HG03060 (cell line): Measurements from ENCODE around the gene GRAMD2B.
"Not testable (repeated sequence)": the region's sequence is repeated elsewhere in the genome, so short reads cannot be mapped to it uniquely, and the experiment has no call there.

Experiments used
- ATAC-seq: cut with Tn5 transposase; IDR thresholded peaks from one replicate; pipeline ENCODE4 v1.9.1; 2021; ENCODE audit warnings: low read depth, moderate number of reproducible peaks; ENCODE audit not compliant: unreplicated experiment

Gene GRAMD2B, protein sequence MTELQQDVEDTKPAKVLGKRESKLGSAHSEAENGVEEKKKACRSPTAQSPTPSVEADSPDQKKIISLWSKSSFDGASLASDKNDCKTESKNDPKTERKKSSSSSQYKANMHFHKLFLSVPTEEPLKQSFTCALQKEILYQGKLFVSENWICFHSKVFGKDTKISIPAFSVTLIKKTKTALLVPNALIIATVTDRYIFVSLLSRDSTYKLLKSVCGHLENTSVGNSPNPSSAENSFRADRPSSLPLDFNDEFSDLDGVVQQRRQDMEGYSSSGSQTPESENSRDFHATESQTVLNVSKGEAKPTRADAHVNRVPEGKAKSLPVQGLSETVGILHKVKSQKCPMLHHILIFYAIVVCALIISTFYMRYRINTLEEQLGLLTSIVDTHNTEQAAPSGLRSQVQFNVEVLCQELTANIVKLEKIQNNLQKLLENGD

DNA sequence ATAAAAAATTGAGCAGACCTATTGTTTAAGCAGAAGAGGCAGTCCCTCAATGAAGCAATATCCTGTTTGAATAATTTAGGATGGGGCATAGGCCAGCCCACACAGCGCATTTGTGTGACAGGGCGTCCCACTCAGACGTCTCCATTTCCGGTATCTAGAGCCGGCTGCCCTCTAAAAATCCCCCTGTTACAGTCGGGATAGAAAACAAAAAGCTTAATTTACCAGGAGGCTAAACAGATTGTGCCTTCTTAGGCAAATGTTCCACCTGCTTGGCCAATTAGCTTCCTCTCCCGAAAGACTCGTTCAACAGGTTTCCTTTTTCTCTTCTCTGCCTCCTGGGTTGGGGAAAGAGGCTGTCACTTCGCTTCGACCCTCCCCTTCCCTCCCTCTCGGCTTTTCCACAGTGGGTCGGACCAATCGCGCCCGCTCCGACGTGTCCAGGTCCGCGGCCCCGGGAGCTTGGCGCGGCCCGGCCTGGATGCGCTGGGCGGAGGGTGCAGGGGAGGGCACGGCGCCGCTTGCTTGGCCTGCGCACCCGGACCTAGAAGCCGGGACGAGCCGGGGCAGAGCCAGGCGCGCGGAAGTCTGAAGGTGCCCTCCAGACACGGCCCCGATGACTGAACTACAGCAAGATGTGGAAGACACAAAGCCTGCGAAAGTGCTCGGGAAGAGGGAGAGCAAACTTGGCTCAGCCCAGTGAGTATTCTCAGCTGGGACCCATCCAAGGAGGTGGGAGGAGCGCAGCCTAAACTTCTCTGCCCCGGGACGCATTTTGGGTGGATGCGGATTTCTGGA lies at the start of gene GRAMD2B:
Gene GRAMD2B (plus strand): TSS at position 416 of the 795 bp plus-strand sequence. CDS start 198 bp downstream, at position 614.
- peak; percentile 64 for ATAC-seq

DNA sequence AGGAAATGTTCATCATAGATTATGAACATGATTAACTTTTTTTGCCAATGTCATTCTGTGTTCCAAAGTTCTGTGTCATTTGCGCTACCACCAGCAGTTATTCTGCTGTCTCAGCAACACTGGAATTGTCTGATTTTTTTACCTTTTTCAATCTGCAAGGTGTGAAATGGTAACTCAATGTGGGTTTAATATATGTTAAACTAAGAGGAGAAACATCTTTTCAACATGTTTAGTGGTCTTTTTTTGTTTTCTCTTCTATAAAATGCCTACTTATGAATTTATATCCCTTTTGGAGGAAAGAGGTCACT lies 49.1 kb upstream of the GRAMD2B start:
- no peak for ATAC-seq

DNA sequence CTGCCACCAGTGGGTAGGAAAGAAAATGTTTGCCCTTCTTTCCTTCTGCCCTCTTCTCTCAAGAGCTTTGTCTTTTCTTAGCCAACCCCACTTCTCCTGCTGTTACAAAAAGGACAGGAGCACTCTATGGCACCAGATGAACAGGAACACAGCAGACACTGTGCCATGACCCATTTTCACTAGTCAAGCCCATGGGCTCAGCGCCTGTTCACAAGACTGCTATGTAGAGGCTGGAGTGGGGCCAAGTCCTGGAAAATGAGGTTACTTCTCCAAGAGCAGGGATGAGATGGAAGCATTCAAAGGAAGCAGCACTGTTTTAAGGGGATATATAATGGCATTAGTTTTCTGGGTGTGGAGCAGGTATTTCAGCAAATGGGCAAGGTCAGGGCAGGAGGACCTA lies 46.8 kb upstream of the GRAMD2B start:
- ATAC-seq, result no peak

DNA sequence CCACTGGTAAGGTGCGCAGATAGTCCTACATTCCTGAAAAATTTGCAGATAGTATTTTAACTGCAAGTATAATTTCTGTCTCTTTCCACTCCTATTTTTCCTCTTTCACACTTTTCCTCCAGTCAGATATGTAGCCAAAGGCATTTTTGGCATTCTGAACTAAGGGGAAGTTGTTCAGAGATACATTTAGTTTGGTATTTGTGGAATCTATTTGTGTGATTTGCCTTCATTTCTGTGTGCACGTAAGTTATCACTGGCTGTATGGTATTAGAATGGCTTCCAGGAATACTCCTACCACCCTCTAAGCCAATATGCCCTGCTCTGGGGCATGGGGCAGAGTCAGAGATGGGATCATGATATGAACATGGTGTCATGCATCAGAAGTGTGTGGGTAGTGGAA lies 45.8 kb upstream of the GRAMD2B start:
- ATAC-seq, result no peak

DNA sequence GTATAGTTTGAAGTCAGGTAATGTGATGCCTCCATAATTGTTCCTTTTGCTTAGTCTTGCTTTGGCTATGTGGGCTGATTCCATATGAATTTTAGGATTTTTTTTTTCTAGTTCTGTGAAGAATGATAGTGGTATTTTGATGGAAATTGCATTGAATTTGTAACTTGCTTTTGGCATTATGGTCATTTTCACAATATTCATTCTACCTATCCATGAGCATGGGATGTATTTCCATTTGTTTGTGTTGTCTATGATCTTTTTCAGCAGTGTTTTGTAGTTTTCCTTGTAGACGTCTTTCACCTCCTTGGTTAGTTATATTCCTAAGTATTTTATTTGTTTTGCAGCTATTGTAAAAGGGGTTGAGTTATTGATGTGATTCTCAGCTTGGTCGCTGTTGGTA lies 42.9 kb upstream of the GRAMD2B start:
- not testable (repeated sequence) for ATAC-seq

DNA sequence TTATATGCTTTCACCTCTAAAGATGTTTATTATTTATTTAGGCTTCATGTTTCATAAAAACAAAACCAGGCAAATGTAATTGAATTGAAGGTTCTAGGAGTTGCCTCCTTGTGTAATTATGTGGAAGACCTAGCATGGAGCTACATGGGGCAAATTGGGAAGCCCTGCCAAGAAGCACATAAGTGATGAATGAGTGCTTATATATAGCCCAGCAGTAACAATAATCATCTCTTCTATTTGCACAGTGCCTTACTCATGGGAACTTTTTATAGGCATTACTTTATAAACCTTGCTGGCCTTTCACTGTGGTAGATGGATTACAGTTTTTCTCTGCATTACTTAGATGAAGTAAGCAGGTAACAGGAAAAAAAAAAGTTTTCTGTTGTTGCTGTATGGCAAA lies 40.0 kb upstream of the GRAMD2B start:
- no peak for ATAC-seq

DNA sequence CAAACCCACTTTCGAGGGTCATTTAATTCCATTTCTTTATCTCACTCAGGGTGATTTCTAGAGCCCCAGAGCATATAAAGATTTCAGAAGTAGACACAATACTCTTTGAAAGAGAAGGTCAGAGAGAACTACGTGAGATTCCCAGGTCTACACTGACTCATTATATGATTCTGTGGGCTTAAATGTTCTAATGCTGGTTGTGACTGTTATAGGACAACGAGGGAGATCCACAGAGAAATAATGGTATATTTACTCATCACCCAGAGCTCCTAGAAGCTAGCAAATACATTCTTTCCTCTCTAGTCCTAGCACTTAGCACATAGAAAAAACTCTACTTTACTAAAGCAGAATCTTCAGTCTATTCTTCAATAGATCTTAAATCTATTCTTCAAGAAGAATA lies 39.4 kb upstream of the GRAMD2B start:
- no peak for ATAC-seq

DNA sequence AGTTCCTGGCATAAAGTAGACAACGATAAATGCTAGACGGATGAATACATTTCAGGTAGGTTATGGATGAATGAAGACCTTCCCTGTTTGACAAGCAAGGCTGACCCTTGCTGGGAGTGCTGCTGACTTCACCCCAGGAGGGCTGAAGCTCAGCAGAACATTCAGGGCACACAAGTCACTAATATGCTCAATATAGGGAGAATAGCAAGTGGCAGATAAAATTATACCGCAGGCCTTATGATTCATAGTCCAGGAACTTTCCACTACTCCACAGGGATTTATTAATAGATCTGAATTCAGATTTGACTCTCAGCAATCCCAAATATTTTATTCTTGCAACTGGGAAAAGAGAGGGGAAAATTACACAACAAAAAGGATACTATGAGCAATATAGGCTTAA lies 38.2 kb upstream of the GRAMD2B start:
- ATAC-seq, result no peak

DNA sequence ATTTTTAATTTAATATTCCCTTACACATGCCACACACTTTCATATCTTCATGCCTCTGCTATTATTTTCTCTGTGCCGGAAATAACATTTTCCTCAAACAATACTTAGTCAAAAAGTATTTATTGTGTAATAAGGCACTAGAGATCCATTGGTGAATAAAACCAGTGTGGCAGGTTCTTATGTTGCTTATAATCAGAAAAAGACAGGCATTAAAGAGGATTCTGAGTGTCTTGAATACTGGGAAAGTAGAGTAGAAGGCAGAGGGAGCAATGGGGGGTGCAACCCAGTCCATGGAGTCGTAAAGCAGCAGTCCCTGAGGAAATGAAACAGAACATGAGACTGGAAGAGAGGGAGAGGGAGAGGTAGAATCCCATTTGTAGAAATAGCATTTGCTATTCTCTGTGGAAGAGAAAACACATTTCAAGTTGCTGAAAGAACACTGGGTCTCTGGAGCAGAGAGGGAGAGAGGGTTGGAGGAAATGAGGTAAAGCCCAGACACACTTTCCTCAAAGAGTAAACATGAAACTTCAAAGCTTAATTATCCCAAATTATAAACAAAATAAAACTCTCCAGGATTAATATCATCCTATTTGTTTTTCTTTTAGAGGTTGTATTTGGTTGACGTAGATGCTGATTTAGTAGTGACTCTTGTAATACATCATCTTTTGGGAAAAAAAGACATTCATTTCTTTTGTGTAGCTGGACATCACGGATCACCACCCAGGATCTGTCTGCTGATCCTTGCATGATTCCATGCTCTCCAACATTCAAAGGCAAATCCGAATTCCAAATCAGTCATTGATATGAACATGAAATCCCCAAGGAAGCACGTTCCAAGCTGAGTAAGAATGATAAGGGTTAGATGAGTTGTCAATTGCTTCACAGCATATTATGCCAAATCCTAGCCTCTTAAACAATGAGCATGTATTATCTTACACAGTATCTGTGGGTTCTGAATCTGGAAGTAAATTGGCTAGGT lies 37.4 kb upstream of the GRAMD2B start:
- ATAC-seq, result no peak

DNA sequence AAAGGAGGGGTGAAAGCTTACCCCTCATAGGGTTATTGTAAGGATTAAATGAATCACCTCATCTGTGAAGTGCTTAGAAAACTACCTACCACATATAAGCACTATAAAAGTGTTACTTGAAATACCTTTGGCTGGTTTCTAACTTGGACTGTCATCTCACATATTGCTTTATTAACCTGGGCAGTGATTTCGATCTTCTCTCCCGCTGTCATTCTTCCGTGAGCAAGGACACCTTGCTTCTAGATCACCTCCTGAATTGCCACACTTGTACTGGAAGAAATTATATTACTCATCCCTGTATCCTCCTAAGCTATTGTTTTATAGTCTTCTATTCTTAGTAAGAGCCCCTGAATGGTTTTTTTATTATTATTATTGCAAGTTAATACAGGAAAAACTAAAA lies 34.0 kb upstream of the GRAMD2B start:
- ATAC-seq, result no peak

DNA sequence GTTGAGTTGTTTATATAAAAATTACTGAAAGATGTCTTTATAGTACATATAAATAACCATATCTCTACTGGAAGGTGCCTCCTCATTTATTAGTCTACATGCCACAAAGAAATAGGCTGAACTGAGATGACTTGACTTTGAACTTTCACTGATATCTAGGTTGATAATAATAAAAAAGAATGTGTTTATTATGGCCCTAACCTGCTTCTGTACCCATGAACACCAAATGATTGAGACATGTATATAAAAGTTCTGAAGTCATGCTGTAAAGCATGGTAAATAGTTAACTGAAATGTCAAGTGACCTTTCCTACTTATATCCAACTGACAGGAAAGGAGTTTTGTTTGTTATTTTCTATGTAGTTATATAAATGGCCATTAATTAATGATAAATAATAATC lies 33.2 kb upstream of the GRAMD2B start:
- ATAC-seq, result no peak

DNA sequence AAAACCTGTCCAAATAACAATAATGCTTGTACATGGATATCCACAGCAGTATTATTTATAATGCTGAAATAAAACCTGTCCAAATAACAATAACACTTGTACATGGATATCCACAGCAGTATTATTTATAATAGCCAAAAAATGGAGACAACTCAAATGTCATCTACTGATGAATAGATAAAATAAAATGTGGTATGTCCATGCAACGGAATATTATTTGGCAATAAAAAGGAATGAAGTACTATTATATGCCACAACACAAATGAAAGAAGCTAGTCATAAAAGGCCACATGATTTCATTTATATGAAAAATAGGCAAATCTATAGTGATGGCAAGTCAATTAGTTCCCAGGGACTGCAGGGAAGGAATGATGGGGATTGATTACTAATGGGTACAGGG lies 31.8 kb upstream of the GRAMD2B start:
- ATAC-seq, result no peak

DNA sequence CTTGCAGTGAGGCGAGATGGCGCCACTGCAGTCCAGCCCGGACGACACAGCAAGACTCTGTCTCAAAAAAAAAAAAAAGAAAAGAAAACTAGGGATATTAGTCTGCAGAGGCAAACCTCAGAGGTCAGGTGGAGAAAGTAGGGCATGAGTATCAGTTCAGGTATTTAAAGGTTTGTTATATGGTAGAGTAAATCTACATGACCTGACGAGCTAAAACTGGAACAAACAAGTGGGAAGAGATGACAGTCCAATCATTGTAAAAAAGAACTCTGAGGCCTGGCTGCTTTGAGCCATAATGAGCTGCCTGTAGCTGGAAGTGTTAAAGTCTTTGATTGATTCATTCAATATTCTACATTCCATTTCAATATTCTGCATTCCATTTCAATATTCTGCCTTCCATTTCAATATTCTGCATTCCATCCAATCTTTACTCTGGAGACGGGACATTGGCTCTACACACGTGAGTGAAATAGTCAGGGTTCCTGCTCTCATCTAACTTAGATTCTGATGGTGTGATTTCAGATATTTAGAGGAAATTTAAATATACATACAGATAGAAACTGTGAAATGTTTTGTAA lies 28.9 kb upstream of the GRAMD2B start:
- ATAC-seq, result no peak

DNA sequence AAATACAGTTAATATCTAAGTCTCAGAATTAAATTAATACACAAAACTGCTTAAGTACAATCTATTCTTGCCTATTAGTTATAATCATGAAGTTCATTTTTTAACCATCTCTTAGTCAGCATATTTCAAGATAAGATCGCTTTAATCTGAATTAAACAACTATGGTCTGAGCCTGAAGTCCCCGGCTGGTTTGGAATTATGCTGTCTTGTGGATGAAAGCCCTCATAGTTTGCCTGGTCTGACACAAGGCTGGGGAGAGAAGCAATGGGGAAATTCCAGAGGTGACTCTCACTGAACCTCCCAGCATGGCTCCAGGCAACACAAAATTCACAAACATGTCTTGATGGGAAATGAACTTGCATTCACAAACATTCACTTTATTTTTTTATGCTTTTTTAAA lies 28.0 kb upstream of the GRAMD2B start:
- ATAC-seq, result no peak

DNA sequence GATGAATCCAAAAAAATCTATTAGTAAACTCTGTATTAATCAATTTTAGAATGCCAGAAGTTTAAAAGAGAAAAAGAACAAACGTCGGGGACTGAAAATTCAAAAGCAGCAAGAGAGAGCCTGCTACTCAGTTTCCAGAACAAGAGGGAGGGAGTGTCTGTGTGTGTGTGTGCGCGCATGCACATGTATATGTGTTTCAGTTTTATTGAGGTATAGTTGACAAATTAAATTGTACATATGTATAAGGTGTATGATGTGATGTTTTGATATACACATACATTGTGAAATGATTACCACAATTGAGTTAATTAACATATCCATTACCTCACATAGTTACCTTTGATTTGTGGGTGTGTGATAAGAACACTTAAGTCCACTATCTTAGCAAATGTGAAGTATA lies 27.6 kb upstream of the GRAMD2B start:
- no peak for ATAC-seq

DNA sequence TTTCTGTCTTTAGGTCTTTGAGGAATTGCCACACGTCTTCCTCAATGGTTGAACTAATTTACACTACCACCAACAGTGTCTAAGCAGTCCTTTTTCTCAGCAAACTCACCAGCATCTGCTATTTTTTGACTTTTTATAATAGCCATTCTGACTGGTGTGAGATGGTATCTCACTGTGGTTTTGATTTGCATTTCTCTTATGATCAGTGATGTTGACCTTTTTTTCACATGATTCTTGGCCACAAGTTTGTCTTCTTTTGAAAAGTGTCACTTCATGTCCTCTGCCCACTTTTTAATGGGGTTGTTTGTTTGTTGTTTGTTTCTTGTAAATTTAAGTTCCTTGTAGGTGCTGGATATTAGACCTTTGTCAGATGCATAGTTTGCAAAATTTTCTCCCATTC lies 26.5 kb upstream of the GRAMD2B start:
- ATAC-seq, result not testable (repeated sequence)

DNA sequence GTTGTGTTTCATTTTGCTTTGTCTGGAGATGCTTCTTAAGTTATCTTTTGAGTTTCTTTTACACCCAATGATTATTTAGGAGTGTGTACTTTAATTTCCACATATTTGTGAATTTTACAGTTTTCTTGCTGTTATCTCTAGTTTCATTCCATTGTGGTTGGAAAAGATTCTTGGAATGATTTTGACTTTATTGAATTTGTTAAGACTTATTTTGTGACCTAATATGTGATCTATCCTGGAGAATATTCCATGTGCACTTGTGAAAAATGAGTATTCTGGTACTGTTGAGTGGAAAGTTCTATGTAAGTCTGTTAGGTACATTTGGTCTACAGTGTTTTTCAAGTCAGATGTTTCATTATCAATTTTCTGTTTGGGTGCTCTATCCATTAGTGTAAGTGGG lies 24.4 kb upstream of the GRAMD2B start:
- no peak for ATAC-seq

DNA sequence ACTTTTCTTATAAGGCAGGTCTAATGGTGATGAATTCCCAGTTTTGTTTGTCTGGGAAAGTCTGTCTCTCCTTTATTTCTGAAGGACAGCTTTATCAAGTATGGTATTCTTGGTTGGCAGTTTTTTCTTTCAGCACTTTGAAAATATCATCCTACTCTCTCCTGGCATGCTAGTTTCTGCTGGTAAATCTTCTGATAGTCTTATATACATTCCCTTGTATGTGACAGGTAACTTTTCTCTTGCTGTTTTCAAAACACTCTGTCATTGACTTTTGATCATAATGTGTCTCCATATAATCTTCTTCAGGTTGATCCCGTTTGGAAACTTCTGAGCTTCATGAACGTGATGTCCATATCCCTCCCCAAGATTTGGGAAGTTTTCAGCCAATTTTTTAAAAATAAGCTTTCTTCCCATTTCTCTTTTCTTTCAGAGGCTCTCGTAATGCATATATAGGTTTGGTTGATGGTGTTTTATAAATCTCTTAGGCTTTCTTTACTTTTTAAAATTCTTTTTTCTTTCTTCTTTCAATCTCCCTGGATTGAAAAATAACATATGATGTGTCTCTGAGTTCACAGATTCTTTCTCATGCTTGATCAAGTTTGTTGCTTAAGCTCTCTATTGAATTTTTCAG lies 22.5 kb upstream of the GRAMD2B start:
- no peak for ATAC-seq

DNA sequence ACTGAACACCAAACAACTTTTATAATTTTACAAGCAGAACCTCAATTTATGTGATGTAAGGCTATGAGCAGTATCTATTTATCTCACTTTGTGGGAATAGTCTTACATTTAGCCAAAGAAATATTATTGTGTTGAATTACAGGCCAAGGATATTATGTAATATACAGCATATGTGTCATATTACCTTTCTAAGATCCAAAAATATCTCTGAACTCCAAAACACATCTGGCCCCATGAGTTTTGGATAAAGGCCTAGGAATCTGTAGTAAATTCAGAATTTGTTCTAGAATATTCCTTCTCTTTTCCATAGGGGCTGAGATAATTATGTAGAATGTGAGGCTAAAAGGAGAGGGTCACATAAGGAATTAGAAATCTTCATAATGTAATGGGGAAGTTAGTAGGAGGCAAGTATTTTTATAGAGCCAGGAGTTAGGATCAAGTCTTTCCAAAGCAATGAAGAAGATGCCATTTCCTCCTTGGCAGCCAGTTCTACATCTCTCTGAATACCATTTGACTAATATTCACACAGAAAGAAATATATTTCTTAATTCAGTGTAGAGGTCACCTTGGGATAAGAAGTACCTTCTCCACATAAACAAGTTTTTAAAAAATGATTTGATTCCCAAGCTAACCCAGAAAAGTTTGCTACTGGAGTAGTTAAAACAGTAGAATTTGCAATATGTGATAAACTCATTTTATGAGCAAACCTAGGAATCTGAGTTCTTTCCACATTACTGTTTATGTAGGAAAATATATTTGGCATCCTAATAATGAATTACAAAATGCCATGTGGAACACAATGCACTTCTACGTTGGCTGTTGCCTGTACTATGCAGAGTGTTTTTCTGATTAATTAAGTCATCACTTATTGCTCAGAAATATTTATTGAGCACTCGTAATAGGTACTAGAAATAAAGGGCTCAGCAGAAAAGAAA lies 20.3 kb upstream of the GRAMD2B start:
- ATAC-seq, result no peak
